Measurements from ENCODE around the gene KRTAP10-4.
"Not testable (repeated sequence)": the region's sequence is repeated elsewhere in the genome, so short reads cannot be mapped to it uniquely, and the experiment has no call there.

KRTAP10-4 gene

GRCh38 chr21:44578371-44579055, 5.0 kb downstream of the KRTAP10-4 start:
- Histone ChIP-seq H3K9me3 (ENCODE audit: insufficient read depth, low read depth, low read length) (peaks cover 6% of the 10 kb centered on the region), H3K9ac (ENCODE audit: low read depth, low read length) (no peak overlapping the region)

GRCh38 chr21:44579056-44579832, 5.7 kb downstream of the KRTAP10-4 start:
- no peaks in the 10 kb centered on the region for H3K4me1 ChIP-seq (ENCODE audit: insufficient read depth, low read length)
- no peaks in the 10 kb centered on the region for H3K27me3 ChIP-seq (ENCODE audit: insufficient read depth, low read length)
- no peak overlapping the region for H3K27ac ChIP-seq (ENCODE audit: low read length)
- H3K9ac ChIP-seq (ENCODE audit: low read depth, low read length): no peak overlapping the region
- H3K36me3 ChIP-seq (ENCODE audit: insufficient read depth, low read depth, low read length): no peaks in the 10 kb centered on the region
- peaks cover 6% of the 10 kb centered on the region for H3K9me3 ChIP-seq (ENCODE audit: insufficient read depth, low read depth, low read length)
- no peak overlapping the region for H3K4me3 ChIP-seq (ENCODE audit: low read length)

More at GRCh38 chr21:44578371-44579055, 5.0 kb downstream of the KRTAP10-4 start:
- Histone ChIP-seq H3K4me1 (ENCODE audit: insufficient read depth, low read length) (no peaks in the 10 kb centered on the region), H3K4me3 (ENCODE audit: low read length) (no peak overlapping the region), H3K27me3 (ENCODE audit: insufficient read depth, low read length) (no peaks in the 10 kb centered on the region), H3K27ac (ENCODE audit: low read length) (no peak overlapping the region), H3K36me3 (ENCODE audit: insufficient read depth, low read depth, low read length) (no peaks in the 10 kb centered on the region)

GRCh38 chr21:44579833-44580144, 6.3 kb downstream of the KRTAP10-4 start:
- Histone ChIP-seq H3K36me3 (ENCODE audit: insufficient read depth, low read depth, low read length) (no peaks in the 10 kb centered on the region), H3K27ac (ENCODE audit: low read length) (no peak overlapping the region), H3K4me3 (ENCODE audit: low read length) (no peak overlapping the region), H3K27me3 (ENCODE audit: insufficient read depth, low read length) (no peaks in the 10 kb centered on the region), H3K9ac (ENCODE audit: low read depth, low read length) (no peak overlapping the region), H3K4me1 (ENCODE audit: insufficient read depth, low read length) (no peaks in the 10 kb centered on the region), H3K9me3 (ENCODE audit: insufficient read depth, low read depth, low read length) (peaks cover 6% of the 10 kb centered on the region)

- H3K4me1 ChIP-seq (ENCODE audit: insufficient read depth, low read length); H3K9me3 ChIP-seq (ENCODE audit: insufficient read depth, low read depth, low read length); H3K27ac ChIP-seq (ENCODE audit: low read length); H3K27me3 ChIP-seq (ENCODE audit: insufficient read depth, low read length); H3K36me3 ChIP-seq (ENCODE audit: insufficient read depth, low read depth, low read length); H3K9ac ChIP-seq (ENCODE audit: low read depth, low read length); H3K4me3 ChIP-seq (ENCODE audit: low read length): not testable (repeated sequence)
These were observed 6.8 kb downstream of the KRTAP10-4 start, which contains the start of gene KRTAP10-5 for GRCh38 chr21:44580231-44580821. Gene KRTAP10-5, minus strand, starts transcription at chr21:44580604. Its CDS starts 26 bp downstream, at chr21:44580578.

- Histone ChIP-seq H3K9me3 (ENCODE audit: insufficient read depth, low read depth, low read length) (peaks cover 6% of the 10 kb centered on the region), H3K4me3 (ENCODE audit: low read length) (no peak overlapping the region), H3K9ac (ENCODE audit: low read depth, low read length) (no peak overlapping the region), H3K27me3 (ENCODE audit: insufficient read depth, low read length) (no peaks in the 10 kb centered on the region), H3K36me3 (ENCODE audit: insufficient read depth, low read depth, low read length) (no peaks in the 10 kb centered on the region), H3K27ac (ENCODE audit: low read length) (no peak overlapping the region), H3K4me1 (ENCODE audit: insufficient read depth, low read length) (no peaks in the 10 kb centered on the region)
These were observed 7.6 kb downstream of the KRTAP10-4 start for GRCh38 chr21:44581158-44581557.

GRCh38 chr21:44582055-44582454, 8.5 kb downstream of the KRTAP10-4 start:
- Histone ChIP-seq H3K27ac (ENCODE audit: low read length) (no peak overlapping the region), H3K9me3 (ENCODE audit: insufficient read depth, low read depth, low read length) (peaks cover 3% of the 10 kb centered on the region; the same call in 1 of the 2 replicates), H3K4me3 (ENCODE audit: low read length) (no peak overlapping the region), H3K4me1 (ENCODE audit: insufficient read depth, low read length) (no peaks in the 10 kb centered on the region), H3K36me3 (ENCODE audit: insufficient read depth, low read depth, low read length) (no peaks in the 10 kb centered on the region), H3K27me3 (ENCODE audit: insufficient read depth, low read length) (no peaks in the 10 kb centered on the region), H3K9ac (ENCODE audit: low read depth, low read length) (no peak overlapping the region)

- no peaks in the 10 kb centered on the region for H3K36me3 ChIP-seq (ENCODE audit: insufficient read depth, low read depth, low read length)
- no peaks in the 10 kb centered on the region for H3K27me3 ChIP-seq (ENCODE audit: insufficient read depth, low read length)
- H3K4me3 ChIP-seq (ENCODE audit: low read length): no peak overlapping the region
- H3K27ac ChIP-seq (ENCODE audit: low read length): no peak overlapping the region
- H3K4me1 ChIP-seq (ENCODE audit: insufficient read depth, low read length): no peaks in the 10 kb centered on the region
- H3K9ac ChIP-seq (ENCODE audit: low read depth, low read length): no peak overlapping the region
- H3K9me3 ChIP-seq (ENCODE audit: insufficient read depth, low read depth, low read length): no peaks in the 10 kb centered on the region
These were observed 9.7 kb downstream of the KRTAP10-4 start for GRCh38 chr21:44583089-44583799.

GRCh38 chr21:44583800-44584147, 10.2 kb downstream of the KRTAP10-4 start:
- H3K4me1 ChIP-seq (ENCODE audit: insufficient read depth, low read length): no peaks in the 10 kb centered on the region
- H3K27me3 ChIP-seq (ENCODE audit: insufficient read depth, low read length): no peaks in the 10 kb centered on the region
- H3K9me3 ChIP-seq (ENCODE audit: insufficient read depth, low read depth, low read length): no peaks in the 10 kb centered on the region
- no peaks in the 10 kb centered on the region for H3K36me3 ChIP-seq (ENCODE audit: insufficient read depth, low read depth, low read length)
- no peak overlapping the region for H3K9ac ChIP-seq (ENCODE audit: low read depth, low read length)
- H3K27ac ChIP-seq (ENCODE audit: low read length): no peak overlapping the region
- H3K4me3 ChIP-seq (ENCODE audit: low read length): no peak overlapping the region

- Histone ChIP-seq H3K4me3 (ENCODE audit: low read length) (no peak overlapping the region), H3K27ac (ENCODE audit: low read length) (no peak overlapping the region), H3K9me3 (ENCODE audit: insufficient read depth, low read depth, low read length) (no peaks in the 10 kb centered on the region), H3K36me3 (ENCODE audit: insufficient read depth, low read depth, low read length) (no peaks in the 10 kb centered on the region), H3K9ac (ENCODE audit: low read depth, low read length) (no peak overlapping the region), H3K27me3 (ENCODE audit: insufficient read depth, low read length) (no peaks in the 10 kb centered on the region), H3K4me1 (ENCODE audit: insufficient read depth, low read length) (no peaks in the 10 kb centered on the region)
These were observed 12.4 kb downstream of the KRTAP10-4 start for GRCh38 chr21:44585892-44586291.

- Histone ChIP-seq H3K9me3 (ENCODE audit: insufficient read depth, low read depth, low read length) (no peaks in the 10 kb centered on the region), H3K36me3 (ENCODE audit: insufficient read depth, low read depth, low read length) (no peaks in the 10 kb centered on the region), H3K9ac (ENCODE audit: low read depth, low read length) (no peak overlapping the region), H3K27me3 (ENCODE audit: insufficient read depth, low read length) (no peaks in the 10 kb centered on the region), H3K4me1 (ENCODE audit: insufficient read depth, low read length) (peaks cover 8% of the 10 kb centered on the region; the same call in 1 of the 2 replicates), H3K27ac (ENCODE audit: low read length) (no peak overlapping the region), H3K4me3 (ENCODE audit: low read length) (no peak overlapping the region)
These were observed 15.6 kb downstream of the KRTAP10-4 start for GRCh38 chr21:44589094-44589493.

- H3K9ac ChIP-seq (ENCODE audit: low read depth, low read length): no peak overlapping the region
- no peaks in the 10 kb centered on the region for H3K27me3 ChIP-seq (ENCODE audit: insufficient read depth, low read length)
- no peak overlapping the region for H3K27ac ChIP-seq (ENCODE audit: low read length)
- peaks cover 8% of the 10 kb centered on the region; the same call in 1 of the 2 replicates for H3K4me1 ChIP-seq (ENCODE audit: insufficient read depth, low read length)
- H3K36me3 ChIP-seq (ENCODE audit: insufficient read depth, low read depth, low read length): no peaks in the 10 kb centered on the region
- H3K9me3 ChIP-seq (ENCODE audit: insufficient read depth, low read depth, low read length): no peaks in the 10 kb centered on the region
- H3K4me3 ChIP-seq (ENCODE audit: low read length): no peak overlapping the region
These were observed 16.2 kb downstream of the KRTAP10-4 start for GRCh38 chr21:44589586-44590305.
